HepG2 (cell line): Measurements from ENCODE around the gene INSRR. TPM values are rescaled to one million over a fixed set of nuclear protein-coding genes. Genes with fewer than 3 reads are reported as not detected.

ENCODE experiments used
- CENPT ChIP-seq: sonication (generic); formaldehyde crosslinking; IDR thresholded peaks from 2 replicates; pipeline ENCODE4 v1.8.0; 2022; ENCODE audit warnings: low read depth, mild to moderate bottlenecking, moderate library complexity, missing genetic modification reagents
- IRX3 ChIP-seq: sonication (generic); formaldehyde crosslinking; IDR thresholded peaks from 2 replicates; pipeline ENCODE4 v1.8.1; 2023; ENCODE audit warnings: mild to moderate bottlenecking, low read depth, missing genetic modification reagents, borderline replicate concordance
- KLF13 ChIP-seq: sonication (generic); formaldehyde crosslinking; IDR thresholded peaks from 2 replicates; pipeline ENCODE4 v1.4.0; 2020; ENCODE audit warnings: mild to moderate bottlenecking, missing genetic modification reagents
- MTF1 ChIP-seq: sonication (generic); formaldehyde crosslinking; IDR thresholded peaks from 2 replicates; pipeline ENCODE4 v1.5.0; 2020; ENCODE audit warnings: missing genetic modification reagents
- MYC ChIP-seq: sonication (generic); formaldehyde crosslinking; IDR thresholded peaks from 2 replicates; pipeline ENCODE4 v1.9.0; 2021; ENCODE audit warnings: missing genetic modification reagents, borderline replicate concordance
- NFKB2 ChIP-seq: sonication (generic); formaldehyde crosslinking; IDR thresholded peaks from 2 replicates; pipeline ENCODE4 v1.4.0; 2020; ENCODE audit warnings: missing genetic modification reagents, borderline replicate concordance
- TBX3 ChIP-seq: fragments of 450-650 bp; IDR thresholded peaks from 2 replicates; pipeline ENCODE4 v1.6.1; 2017; ENCODE audit warnings: antibody characterized with exemption, mild to moderate bottlenecking, inconsistent platforms, borderline replicate concordance
- ZEB1 ChIP-seq: IDR thresholded peaks from 2 replicates; pipeline ENCODE4 v1.6.1; 2012; ENCODE audit warnings: mild to moderate bottlenecking, low read depth, inconsistent platforms; ENCODE audit not compliant: insufficient replicate concordance
- ZNF124 ChIP-seq: sonication (generic); formaldehyde crosslinking; IDR thresholded peaks from 2 replicates; pipeline ENCODE4 v1.4.0; 2020; ENCODE audit warnings: missing genetic modification reagents
- ZNF138 ChIP-seq: sonication (generic); formaldehyde crosslinking; IDR thresholded peaks from 2 replicates; pipeline ENCODE4 v1.5.0; 2020; ENCODE audit warnings: mild to moderate bottlenecking, low read depth, missing genetic modification reagents
- ZNF180 ChIP-seq: sonication (generic); formaldehyde crosslinking; IDR thresholded peaks from 2 replicates; pipeline ENCODE4 v1.4.0; 2020; ENCODE audit warnings: low read depth, missing genetic modification reagents, borderline replicate concordance
- ZNF337 ChIP-seq: sonication (generic); formaldehyde crosslinking; IDR thresholded peaks from 2 replicates; pipeline ENCODE4 v1.5.1; 2020; ENCODE audit warnings: missing genetic modification reagents, low read depth, mild to moderate bottlenecking, borderline replicate concordance
- ZNF343 ChIP-seq: sonication (generic); formaldehyde crosslinking; IDR thresholded peaks from 2 replicates; pipeline ENCODE4 v1.4.0; 2020; ENCODE audit warnings: mild to moderate bottlenecking, missing genetic modification reagents
- ZNF572 ChIP-seq: sonication (generic); formaldehyde crosslinking; IDR thresholded peaks from 2 replicates; pipeline ENCODE4 v1.5.1; 2020; ENCODE audit warnings: mild to moderate bottlenecking, missing genetic modification reagents
- ZNF713 ChIP-seq: sonication (generic); formaldehyde crosslinking; IDR thresholded peaks from 2 replicates; pipeline ENCODE4 v1.4.0; 2020; ENCODE audit warnings: mild to moderate bottlenecking, missing genetic modification reagents
- ZNF737 ChIP-seq: sonication (generic); formaldehyde crosslinking; IDR thresholded peaks from 2 replicates; pipeline ENCODE4 v1.5.0; 2020; ENCODE audit warnings: missing genetic modification reagents, mild to moderate bottlenecking, borderline replicate concordance
- ZNF766 ChIP-seq: sonication (generic); formaldehyde crosslinking; IDR thresholded peaks from 2 replicates; pipeline ENCODE4 v1.5.0; 2020; ENCODE audit warnings: missing genetic modification reagents, borderline replicate concordance
- ZNF891 ChIP-seq: sonication (generic); formaldehyde crosslinking; IDR thresholded peaks from 2 replicates; pipeline ENCODE4 v1.5.0; 2020; ENCODE audit warnings: mild to moderate bottlenecking, missing genetic modification reagents
- polyA plus RNA-seq, 8 experiments: library from polyadenylated mRNA; depleted of rRNA in 3 of 8; stranded (reverse) in 7 of 8; unstranded in 1 of 8; fragments of >200 nt; fragmentation: Illumina TruSeq in 4 of 8; extraction: Trizol in 4 of 8; gene quantifications; 2 replicates each; pipeline versions ENCODE4 v1.2.1 to v1.2.3, GENCODE V29; 2011 to 2016; ENCODE audit warnings: low read depth in 4 of 8, missing spikeins in 1 of 8, mixed read lengths in 1 of 8; ENCODE audit not compliant: insufficient read depth in 1 of 8
- total RNA-seq, 5 experiments: library from RNA; depleted of rRNA; stranded (reverse); fragments of >200 nt; fragmentation: Illumina TruSeq; extraction: Trizol; gene quantifications; 2 replicates each; pipeline ENCODE4 v1.2.3, GENCODE V29; 2016; ENCODE audit warnings: low read depth in 1 of 5
- TF ChIP-seq, protein P1 (sequence below): sonication (generic); formaldehyde crosslinking; IDR thresholded peaks from 2 replicates; pipeline ENCODE4 v1.4.0; 2020; ENCODE audit warnings: missing genetic modification reagents
- TF ChIP-seq, protein P2 (sequence below): sonication (generic); formaldehyde crosslinking; IDR thresholded peaks from 2 replicates; pipeline ENCODE4 v1.4.0; 2020; ENCODE audit warnings: mild to moderate bottlenecking, missing genetic modification reagents
- TF ChIP-seq, protein P3 (sequence below): sonication (generic); formaldehyde crosslinking; IDR thresholded peaks from 2 replicates; pipeline ENCODE4 v1.4.0; 2020; ENCODE audit warnings: mild to moderate bottlenecking, missing genetic modification reagents
- TF ChIP-seq, protein P4 (sequence below): sonication (generic); formaldehyde crosslinking; IDR thresholded peaks from 2 replicates; pipeline ENCODE4 v1.4.0; 2020; ENCODE audit warnings: mild to moderate bottlenecking, missing genetic modification reagents

Gene INSRR
- total and polyA plus RNA-seq, 2 of the 13 experiments (the other 11 are each of a cell fraction or from before 2014, with no cell fraction given): not detected

DNA sequence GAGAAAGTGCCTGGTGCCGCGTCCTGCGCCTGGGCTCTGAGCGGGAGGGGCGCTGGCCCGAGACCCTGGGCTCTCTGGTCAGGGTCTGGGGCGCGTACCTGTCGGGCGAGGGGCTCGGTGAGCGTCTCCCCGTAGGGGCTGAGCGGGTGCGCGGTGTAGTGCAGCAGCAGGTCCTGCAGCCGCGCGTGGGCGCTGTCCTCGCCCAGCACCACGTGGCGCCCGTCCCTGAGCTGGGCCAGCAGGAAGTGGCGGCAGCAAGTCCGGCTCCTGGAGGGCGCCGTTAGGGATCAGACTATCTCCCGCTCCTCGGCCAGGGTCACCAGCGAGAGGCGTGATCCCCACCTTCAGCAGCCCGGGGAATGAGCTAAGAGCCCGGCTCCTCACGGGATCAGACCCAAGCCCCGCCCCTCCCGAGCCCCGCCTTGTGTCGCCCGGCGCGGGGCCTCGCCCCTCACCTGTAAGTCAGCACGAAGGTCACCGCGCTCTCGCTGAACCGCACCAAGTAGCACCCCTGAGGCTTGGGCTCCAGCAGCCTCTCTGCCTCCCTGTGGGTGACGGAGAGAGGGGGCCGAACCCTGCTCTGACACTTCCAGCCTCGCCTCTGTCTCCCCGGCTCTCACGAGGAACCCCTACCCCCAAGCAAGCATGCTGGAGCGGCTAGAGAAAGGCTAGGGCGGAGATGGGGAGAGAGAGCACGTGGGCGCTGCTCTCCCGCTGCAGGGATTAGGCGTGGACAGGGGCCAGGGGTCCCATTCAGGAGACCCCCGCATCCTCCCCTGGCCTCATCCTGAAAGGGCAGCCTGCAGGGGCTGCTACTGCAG, 45.0 kb downstream of the INSRR start (continued):
- TF ChIP-seq, protein P1, sequence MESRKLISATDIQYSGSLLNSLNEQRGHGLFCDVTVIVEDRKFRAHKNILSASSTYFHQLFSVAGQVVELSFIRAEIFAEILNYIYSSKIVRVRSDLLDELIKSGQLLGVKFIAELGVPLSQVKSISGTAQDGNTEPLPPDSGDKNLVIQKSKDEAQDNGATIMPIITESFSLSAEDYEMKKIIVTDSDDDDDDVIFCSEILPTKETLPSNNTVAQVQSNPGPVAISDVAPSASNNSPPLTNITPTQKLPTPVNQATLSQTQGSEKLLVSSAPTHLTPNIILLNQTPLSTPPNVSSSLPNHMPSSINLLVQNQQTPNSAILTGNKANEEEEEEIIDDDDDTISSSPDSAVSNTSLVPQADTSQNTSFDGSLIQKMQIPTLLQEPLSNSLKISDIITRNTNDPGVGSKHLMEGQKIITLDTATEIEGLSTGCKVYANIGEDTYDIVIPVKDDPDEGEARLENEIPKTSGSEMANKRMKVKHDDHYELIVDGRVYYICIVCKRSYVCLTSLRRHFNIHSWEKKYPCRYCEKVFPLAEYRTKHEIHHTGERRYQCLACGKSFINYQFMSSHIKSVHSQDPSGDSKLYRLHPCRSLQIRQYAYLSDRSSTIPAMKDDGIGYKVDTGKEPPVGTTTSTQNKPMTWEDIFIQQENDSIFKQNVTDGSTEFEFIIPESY: peak; percentile 98
- peak; percentile 66; the same call in 1 of the 2 replicates for TF ChIP-seq ZNF713
- no peak for TF ChIP-seq TBX3
- TF ChIP-seq MYC (CRISPR knock-in tag): peak; percentile 99
- TF ChIP-seq MTF1 (CRISPR knock-in tag): no peak; the same call in 1 of the 2 replicates
- TF ChIP-seq IRX3 (CRISPR knock-in tag): peak; percentile 51; the same call in 1 of the 2 replicates
- TF ChIP-seq, protein P2, sequence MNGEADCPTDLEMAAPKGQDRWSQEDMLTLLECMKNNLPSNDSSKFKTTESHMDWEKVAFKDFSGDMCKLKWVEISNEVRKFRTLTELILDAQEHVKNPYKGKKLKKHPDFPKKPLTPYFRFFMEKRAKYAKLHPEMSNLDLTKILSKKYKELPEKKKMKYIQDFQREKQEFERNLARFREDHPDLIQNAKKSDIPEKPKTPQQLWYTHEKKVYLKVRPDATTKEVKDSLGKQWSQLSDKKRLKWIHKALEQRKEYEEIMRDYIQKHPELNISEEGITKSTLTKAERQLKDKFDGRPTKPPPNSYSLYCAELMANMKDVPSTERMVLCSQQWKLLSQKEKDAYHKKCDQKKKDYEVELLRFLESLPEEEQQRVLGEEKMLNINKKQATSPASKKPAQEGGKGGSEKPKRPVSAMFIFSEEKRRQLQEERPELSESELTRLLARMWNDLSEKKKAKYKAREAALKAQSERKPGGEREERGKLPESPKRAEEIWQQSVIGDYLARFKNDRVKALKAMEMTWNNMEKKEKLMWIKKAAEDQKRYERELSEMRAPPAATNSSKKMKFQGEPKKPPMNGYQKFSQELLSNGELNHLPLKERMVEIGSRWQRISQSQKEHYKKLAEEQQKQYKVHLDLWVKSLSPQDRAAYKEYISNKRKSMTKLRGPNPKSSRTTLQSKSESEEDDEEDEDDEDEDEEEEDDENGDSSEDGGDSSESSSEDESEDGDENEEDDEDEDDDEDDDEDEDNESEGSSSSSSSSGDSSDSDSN: peak; percentile 85
- no peak for TF ChIP-seq ZNF138
- TF ChIP-seq NFKB2 (CRISPR knock-in tag): peak; percentile 93; the same call in 1 of the 2 replicates
- TF ChIP-seq KLF13: no peak
- TF ChIP-seq CENPT: no peak; the same call in 1 of the 2 replicates
- no peak; the same call in 1 of the 2 replicates for TF ChIP-seq ZNF737 (CRISPR knock-in tag)
- peak; percentile 71; the same call in 1 of the 2 replicates for TF ChIP-seq ZNF766 (CRISPR knock-in tag)
- TF ChIP-seq, protein P3, sequence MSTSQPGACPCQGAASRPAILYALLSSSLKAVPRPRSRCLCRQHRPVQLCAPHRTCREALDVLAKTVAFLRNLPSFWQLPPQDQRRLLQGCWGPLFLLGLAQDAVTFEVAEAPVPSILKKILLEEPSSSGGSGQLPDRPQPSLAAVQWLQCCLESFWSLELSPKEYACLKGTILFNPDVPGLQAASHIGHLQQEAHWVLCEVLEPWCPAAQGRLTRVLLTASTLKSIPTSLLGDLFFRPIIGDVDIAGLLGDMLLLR (CRISPR knock-in tag): peak; percentile 91
- TF ChIP-seq, protein P4, sequence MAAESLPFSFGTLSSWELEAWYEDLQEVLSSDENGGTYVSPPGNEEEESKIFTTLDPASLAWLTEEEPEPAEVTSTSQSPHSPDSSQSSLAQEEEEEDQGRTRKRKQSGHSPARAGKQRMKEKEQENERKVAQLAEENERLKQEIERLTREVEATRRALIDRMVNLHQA: no peak
- TF ChIP-seq ZNF124 (CRISPR knock-in tag): peak; percentile 58; the same call in 1 of the 2 replicates
- no peak for TF ChIP-seq ZNF180 (CRISPR knock-in tag)
- peak; percentile 73; the same call in 1 of the 2 replicates for TF ChIP-seq ZNF337 (CRISPR knock-in tag)
- TF ChIP-seq ZNF572 (CRISPR knock-in tag): no peak
- no peak for TF ChIP-seq ZEB1
- peak; percentile 89; the same call in 1 of the 2 replicates for TF ChIP-seq ZNF343
- 0 out of 2 replicates have a peak, but pooled peaks have one; percentile 50 for TF ChIP-seq ZNF891 (CRISPR knock-in tag)
